Cortex of kidney (tissue), 1 donor: Measurements from ENCODE around the gene UBIAD1.
"Not testable (repeated sequence)": the region's sequence is repeated elsewhere in the genome, so short reads cannot be mapped to it uniquely, and the experiment has no call there.

ENCODE experiments used
- DNase-seq: peaks from one replicate; lab custom pipeline; 2025; lab: John Stamatoyannopoulos, UW

Gene UBIAD1

GRCh38 chr1:11279630-11280029 is 6.6 kb downstream of the UBIAD1 start:
- no peak for DNase-seq

GRCh38 chr1:11280719-11281376 is 7.8 kb downstream of the UBIAD1 start:
- DNase-seq = no peak

- no peak for DNase-seq
These were observed 8.7 kb downstream of the UBIAD1 start for GRCh38 chr1:11281518-11282331.

- no peak for DNase-seq
These were observed 10.2 kb downstream of the UBIAD1 start for GRCh38 chr1:11283151-11283550.

- no peak for DNase-seq
These were observed 11.8 kb downstream of the UBIAD1 start for GRCh38 chr1:11284784-11285183.

- DNase-seq = no peak
These were observed 13.1 kb downstream of the UBIAD1 start for GRCh38 chr1:11285883-11286734.

- no peak for DNase-seq
These were observed 13.9 kb downstream of the UBIAD1 start for GRCh38 chr1:11286735-11287410.

GRCh38 chr1:11289064-11289463 is 16.1 kb downstream of the UBIAD1 start:
- DNase-seq = no peak

- DNase-seq = no peak
These were observed 18.1 kb downstream of the UBIAD1 start for GRCh38 chr1:11291049-11291448.

GRCh38 chr1:11293856-11294255 is 20.9 kb downstream of the UBIAD1 start:
- no peak for DNase-seq

GRCh38 chr1:11294951-11295350 is 22.0 kb downstream of the UBIAD1 start:
- DNase-seq = no peak

- DNase-seq = no peak
These were observed 22.9 kb downstream of the UBIAD1 start for GRCh38 chr1:11295905-11296304.

GRCh38 chr1:11297774-11298173 is 24.8 kb downstream of the UBIAD1 start:
- not testable (repeated sequence) for DNase-seq

GRCh38 chr1:11298390-11299224 is 25.6 kb downstream of the UBIAD1 start:
- DNase-seq = no peak

GRCh38 chr1:11299225-11299574 is 26.2 kb downstream of the UBIAD1 start:
- DNase-seq = no peak

GRCh38 chr1:11301601-11302000 is 28.6 kb downstream of the UBIAD1 start:
- DNase-seq = no peak

- no peak for DNase-seq
These were observed 29.4 kb downstream of the UBIAD1 start for GRCh38 chr1:11302366-11302765.

GRCh38 chr1:11305516-11305915 is 32.5 kb downstream of the UBIAD1 start:
- DNase-seq = not testable (repeated sequence)

- no peak for DNase-seq
These were observed 34.9 kb downstream of the UBIAD1 start for GRCh38 chr1:11307852-11308251.

GRCh38 chr1:11308699-11309224 is 35.8 kb downstream of the UBIAD1 start:
- no peak for DNase-seq

GRCh38 chr1:11309385-11309784 is 36.4 kb downstream of the UBIAD1 start:
- DNase-seq = no peak
